Neural cell (in vitro differentiated cells): ENCODE data around the gene PAK5.

Source experiments
- EP300 ChIP-seq: fragments of 450-650 bp; conservative IDR thresholded peaks from 2 replicates; pipeline ENCODE4 v1.6.1; 2014; ENCODE audit warnings: antibody characterized with exemption, mild to moderate bottlenecking, moderate library complexity; ENCODE audit not compliant: poor library complexity, severe bottlenecking
- EZH2 ChIP-seq: fragments of 200-600, 300-800 bp; shearing (Covaris generic), sonication (generic); IDR thresholded peaks from 2 replicates; pipeline ENCODE4 v1.6.1; 2014; ENCODE audit warnings: antibody characterized with exemption, low read length, borderline replicate concordance, mild to moderate bottlenecking; ENCODE audit not compliant: insufficient read depth, poor library complexity, severe bottlenecking
- POLR2AphosphoS5 ChIP-seq: IDR thresholded peaks from 2 replicates; pipeline ENCODE4 v1.6.1; 2012
- RAD21 ChIP-seq: fragments of 450-650 bp; conservative IDR thresholded peaks from 2 replicates; pipeline ENCODE4 v1.6.1; 2014; ENCODE audit warnings: antibody characterized with exemption, mild to moderate bottlenecking, moderate library complexity
- TAF1 ChIP-seq: IDR thresholded peaks from 2 replicates; pipeline ENCODE4 v1.6.1; 2012; ENCODE audit warnings: low read depth
- TF ChIP-seq, protein P1 (sequence below): fragments of 450-650 bp; IDR thresholded peaks from 2 replicates; pipeline ENCODE4 v1.5.1; 2014; ENCODE audit warnings: antibody characterized with exemption, mild to moderate bottlenecking, moderate library complexity; ENCODE audit not compliant: poor library complexity, severe bottlenecking
- TF ChIP-seq, protein P2 (sequence below): IDR thresholded peaks from 2 replicates; pipeline ENCODE4 v1.6.1; 2012; ENCODE audit warnings: borderline replicate concordance

DNA sequence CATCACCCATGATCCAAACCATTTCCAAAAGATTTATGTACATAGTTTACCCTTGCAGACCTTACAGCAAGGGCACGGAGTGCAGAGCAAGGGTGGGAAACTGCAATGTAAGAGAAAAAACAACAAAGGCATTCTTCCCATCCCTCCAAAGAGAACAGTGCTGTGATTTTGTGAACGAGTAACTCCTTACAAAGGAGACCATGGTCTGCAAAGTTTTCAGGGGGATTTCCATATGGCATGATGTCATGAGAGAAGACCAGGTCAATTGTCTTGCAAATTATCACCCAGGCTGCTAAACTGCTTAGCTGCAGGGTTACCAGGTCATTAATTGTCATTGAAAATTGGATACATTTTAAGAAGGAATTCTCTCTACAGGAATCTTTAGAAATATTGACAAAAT, 266.2 kb downstream of the PAK5 start:
- TF ChIP-seq, protein P1, sequence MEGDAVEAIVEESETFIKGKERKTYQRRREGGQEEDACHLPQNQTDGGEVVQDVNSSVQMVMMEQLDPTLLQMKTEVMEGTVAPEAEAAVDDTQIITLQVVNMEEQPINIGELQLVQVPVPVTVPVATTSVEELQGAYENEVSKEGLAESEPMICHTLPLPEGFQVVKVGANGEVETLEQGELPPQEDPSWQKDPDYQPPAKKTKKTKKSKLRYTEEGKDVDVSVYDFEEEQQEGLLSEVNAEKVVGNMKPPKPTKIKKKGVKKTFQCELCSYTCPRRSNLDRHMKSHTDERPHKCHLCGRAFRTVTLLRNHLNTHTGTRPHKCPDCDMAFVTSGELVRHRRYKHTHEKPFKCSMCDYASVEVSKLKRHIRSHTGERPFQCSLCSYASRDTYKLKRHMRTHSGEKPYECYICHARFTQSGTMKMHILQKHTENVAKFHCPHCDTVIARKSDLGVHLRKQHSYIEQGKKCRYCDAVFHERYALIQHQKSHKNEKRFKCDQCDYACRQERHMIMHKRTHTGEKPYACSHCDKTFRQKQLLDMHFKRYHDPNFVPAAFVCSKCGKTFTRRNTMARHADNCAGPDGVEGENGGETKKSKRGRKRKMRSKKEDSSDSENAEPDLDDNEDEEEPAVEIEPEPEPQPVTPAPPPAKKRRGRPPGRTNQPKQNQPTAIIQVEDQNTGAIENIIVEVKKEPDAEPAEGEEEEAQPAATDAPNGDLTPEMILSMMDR: no peak
- no peak for TF ChIP-seq RAD21
- TF ChIP-seq POLR2AphosphoS5: no peak
- TF ChIP-seq TAF1: no peak
- no peak for TF ChIP-seq EZH2
- no peak for TF ChIP-seq EP300
- TF ChIP-seq, protein P2, sequence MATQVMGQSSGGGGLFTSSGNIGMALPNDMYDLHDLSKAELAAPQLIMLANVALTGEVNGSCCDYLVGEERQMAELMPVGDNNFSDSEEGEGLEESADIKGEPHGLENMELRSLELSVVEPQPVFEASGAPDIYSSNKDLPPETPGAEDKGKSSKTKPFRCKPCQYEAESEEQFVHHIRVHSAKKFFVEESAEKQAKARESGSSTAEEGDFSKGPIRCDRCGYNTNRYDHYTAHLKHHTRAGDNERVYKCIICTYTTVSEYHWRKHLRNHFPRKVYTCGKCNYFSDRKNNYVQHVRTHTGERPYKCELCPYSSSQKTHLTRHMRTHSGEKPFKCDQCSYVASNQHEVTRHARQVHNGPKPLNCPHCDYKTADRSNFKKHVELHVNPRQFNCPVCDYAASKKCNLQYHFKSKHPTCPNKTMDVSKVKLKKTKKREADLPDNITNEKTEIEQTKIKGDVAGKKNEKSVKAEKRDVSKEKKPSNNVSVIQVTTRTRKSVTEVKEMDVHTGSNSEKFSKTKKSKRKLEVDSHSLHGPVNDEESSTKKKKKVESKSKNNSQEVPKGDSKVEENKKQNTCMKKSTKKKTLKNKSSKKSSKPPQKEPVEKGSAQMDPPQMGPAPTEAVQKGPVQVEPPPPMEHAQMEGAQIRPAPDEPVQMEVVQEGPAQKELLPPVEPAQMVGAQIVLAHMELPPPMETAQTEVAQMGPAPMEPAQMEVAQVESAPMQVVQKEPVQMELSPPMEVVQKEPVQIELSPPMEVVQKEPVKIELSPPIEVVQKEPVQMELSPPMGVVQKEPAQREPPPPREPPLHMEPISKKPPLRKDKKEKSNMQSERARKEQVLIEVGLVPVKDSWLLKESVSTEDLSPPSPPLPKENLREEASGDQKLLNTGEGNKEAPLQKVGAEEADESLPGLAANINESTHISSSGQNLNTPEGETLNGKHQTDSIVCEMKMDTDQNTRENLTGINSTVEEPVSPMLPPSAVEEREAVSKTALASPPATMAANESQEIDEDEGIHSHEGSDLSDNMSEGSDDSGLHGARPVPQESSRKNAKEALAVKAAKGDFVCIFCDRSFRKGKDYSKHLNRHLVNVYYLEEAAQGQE: no peak
